Measurements from ENCODE around the gene AGBL5. TPM values are rescaled to one million over a fixed set of nuclear protein-coding genes. Genes with fewer than 3 reads are reported as not detected.
A peak's percentile ranks its signal among the peaks of the same experiment; 100 is the strongest.

Gene AGBL5
- total and polyA plus RNA-seq, 2 donors (not counting 1 experiment from before 2014, with no cell fraction given): 10.0 to 17.5 TPM

DNA sequence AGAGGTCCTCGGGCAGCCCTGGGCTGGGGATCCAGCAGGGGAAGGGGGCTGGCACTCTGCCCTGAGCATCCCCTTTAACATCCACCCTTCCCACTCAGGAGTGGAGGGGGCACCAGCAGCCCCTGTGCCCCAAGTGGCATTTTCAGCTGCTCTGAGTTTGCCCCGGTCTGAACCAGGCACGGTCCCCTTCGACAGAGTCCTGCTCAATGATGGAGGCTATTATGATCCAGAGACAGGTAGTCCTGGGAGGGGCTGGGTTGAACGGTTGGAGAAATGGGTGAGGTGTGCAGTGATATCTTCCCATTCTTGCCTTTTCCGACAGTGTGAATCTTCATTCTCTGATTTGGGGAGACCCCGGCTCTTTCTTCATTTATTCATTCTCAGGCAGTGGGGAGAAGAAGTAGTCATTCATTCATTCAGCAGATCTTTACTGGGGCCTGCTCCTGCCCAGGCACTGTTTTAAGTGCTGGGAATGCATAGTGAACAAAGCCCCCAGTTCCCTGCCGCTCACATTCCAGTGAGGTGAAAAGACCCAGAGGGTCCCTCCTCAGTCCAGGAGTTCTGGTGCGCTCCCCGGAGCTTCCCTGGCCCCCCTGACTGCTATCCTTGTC is 33.7 kb downstream of the AGBL5 start:
- peak overlapping the region; percentile 86 for H3K9ac ChIP-seq (ENCODE audit: low read length)
- peak overlapping the region; percentile 32 for H3K27ac Mint-ChIP-seq

More for the DNA sequence above, 33.7 kb downstream of the AGBL5 start:
- no peaks in the 10 kb centered on the region for H3K9me3 Mint-ChIP-seq (ENCODE audit: insufficient read depth)
- peak overlapping the region in 1 of 2 donors; percentile 81 for H3K27ac ChIP-seq (ENCODE audit: low read length in 2 of 2)
- peak overlapping the region; percentile 97 for H3K4me2 ChIP-seq (replicated peaks; ENCODE audit: low read depth, low read length, poor library complexity, severe bottlenecking)
- H3K79me2 ChIP-seq (ENCODE audit: control insufficient read depth, insufficient read depth, low read length): peaks cover 4% of the 10 kb centered on the region
- ATAC-seq (ENCODE audit: low read depth) (no peak), DNase-seq (no peak)
- no peaks in the 10 kb centered on the region for H3K27me3 ChIP-seq (replicated peaks in 1 of 4; ENCODE audit: control extremely low read depth in 1 of 4, control insufficient read depth in 3 of 4, insufficient read depth in 4 of 4, low read length in 3 of 4)
- H3K27me3 Mint-ChIP-seq: no peaks in the 10 kb centered on the region
- ChIA-PET CTCF (interaction anchor here (0.6 to 4.7 kb wide), 6 partner anchors 11 to 218 kb away, joined by 3 to 27 read pairs (median 8); partner anchors contain the start of genes AGBL5 and OST4), POLR2A (interaction anchor here (0.8 to 1.2 kb wide), 2 partner anchors 34 to 286 kb away, joined by 3 read pairs; partner anchors contain the start of gene AGBL5)
- peak overlapping the region; percentile 97 for H2AFZ ChIP-seq (ENCODE audit: insufficient read depth, low read depth, low read length, poor library complexity, severe bottlenecking)
- peaks cover 28% of the 10 kb centered on the region for H3K4me1 Mint-ChIP-seq
- no peaks in the 10 kb centered on the region for H3K9me3 ChIP-seq (ENCODE audit: control extremely low read depth in 1 of 3, control insufficient read depth in 2 of 3, insufficient read depth in 1 of 3, low read length in 2 of 3)
- no peaks in the 10 kb centered on the region for H3K36me3 ChIP-seq (replicated peaks in 1 of 2; ENCODE audit: control extremely low read depth in 1 of 2, control insufficient read depth in 1 of 2, extremely low read depth in 1 of 2, insufficient read depth in 2 of 2, low read length in 1 of 2)
- WGBS (ENCODE audit: insufficient coverage): 68% methylated on average over 7 of the region's 10 CpGs
- peak overlapping the region; percentile 91 for H3K4me3 Mint-ChIP-seq
- peaks cover 26 to 38% of the 10 kb centered on the region in 2 donors for H3K4me1 ChIP-seq (ENCODE audit: control insufficient read depth in 2 of 2, insufficient read depth in 2 of 2, low read length in 2 of 2)
- H4K20me1 ChIP-seq (ENCODE audit: control insufficient read depth, insufficient read depth, low read length, poor library complexity, severe bottlenecking): no peaks in the 10 kb centered on the region
- H3K4me3 ChIP-seq (ENCODE audit: control extremely low read depth in 1 of 5, extremely low read depth in 1 of 5, insufficient read depth in 1 of 5, low read depth in 2 of 5, low read length in 4 of 5): peak overlapping the region; percentile 16 to 91 (median 66)
- intact Hi-C loops (cut with micrococcal nuclease): loop anchor here (5.0 to 10.0 kb wide), 4 partner anchors 123 to 1790 kb away; partner anchors contain the start of genes ASXL2, CENPA and TRMT61B
- no peak for TF ChIP-seq EZH2 (IDR thresholded peaks at IDR 0.05; ENCODE audit: borderline replicate concordance, insufficient read depth, low read depth, low read length, poor library complexity, severe bottlenecking)
- TF ChIP-seq, protein P1, sequence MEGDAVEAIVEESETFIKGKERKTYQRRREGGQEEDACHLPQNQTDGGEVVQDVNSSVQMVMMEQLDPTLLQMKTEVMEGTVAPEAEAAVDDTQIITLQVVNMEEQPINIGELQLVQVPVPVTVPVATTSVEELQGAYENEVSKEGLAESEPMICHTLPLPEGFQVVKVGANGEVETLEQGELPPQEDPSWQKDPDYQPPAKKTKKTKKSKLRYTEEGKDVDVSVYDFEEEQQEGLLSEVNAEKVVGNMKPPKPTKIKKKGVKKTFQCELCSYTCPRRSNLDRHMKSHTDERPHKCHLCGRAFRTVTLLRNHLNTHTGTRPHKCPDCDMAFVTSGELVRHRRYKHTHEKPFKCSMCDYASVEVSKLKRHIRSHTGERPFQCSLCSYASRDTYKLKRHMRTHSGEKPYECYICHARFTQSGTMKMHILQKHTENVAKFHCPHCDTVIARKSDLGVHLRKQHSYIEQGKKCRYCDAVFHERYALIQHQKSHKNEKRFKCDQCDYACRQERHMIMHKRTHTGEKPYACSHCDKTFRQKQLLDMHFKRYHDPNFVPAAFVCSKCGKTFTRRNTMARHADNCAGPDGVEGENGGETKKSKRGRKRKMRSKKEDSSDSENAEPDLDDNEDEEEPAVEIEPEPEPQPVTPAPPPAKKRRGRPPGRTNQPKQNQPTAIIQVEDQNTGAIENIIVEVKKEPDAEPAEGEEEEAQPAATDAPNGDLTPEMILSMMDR (IDR thresholded peaks at IDR 0.05): no peak
